Thyroid gland (tissue), 4 donors: ENCODE data around the gene FCN3.

Experiments
- CTCF ChIP-seq, 6 experiments: fragments of 200-600 bp in 3 of 6; fragments of 450-650 bp in 3 of 6; sonication (generic) in 3 of 6; IDR thresholded peaks; one replicate each; pipeline ENCODE4 v1.5.1; 2016 to 2019; ENCODE audit warnings: antibody characterized with exemption in 6 of 6, mild to moderate bottlenecking in 2 of 6, inconsistent platforms in 1 of 6, moderate library complexity in 1 of 6
- POLR2A ChIP-seq, 2 donors: fragments of 450-650 bp; IDR thresholded peaks; one replicate each; pipeline ENCODE4 v1.6.1; 2017; ENCODE audit warnings: antibody characterized with exemption in 2 of 2, mild to moderate bottlenecking in 2 of 2, moderate library complexity in 1 of 2

GRCh38 chr1:27341525-27342252 lies 32.9 kb downstream of the FCN3 start, which contains the start of gene SYTL1:
- no peak for TF ChIP-seq CTCF (IDR thresholded peaks at IDR 0.05)
- TF ChIP-seq POLR2A (IDR thresholded peaks at IDR 0.05), result peak in 1 of 2 donors; percentile 15
